ENCODE data around the gene HTR1D.
"Not testable (repeated sequence)": the region's sequence is repeated elsewhere in the genome, so short reads cannot be mapped to it uniquely, and the experiment has no call there.

The HTR1D gene

GRCh38 chr1:23216771-23217420, 406 bp downstream of the HTR1D start:
- DNase-seq (ENCODE audit: low spot score), result peak; percentile 36

- DNase-seq (ENCODE audit: low spot score), result no peak
These were observed 1.4 kb downstream of the HTR1D start for GRCh38 chr1:23215751-23216449.

- no peak for DNase-seq (ENCODE audit: low spot score)
These were observed 2.0 kb downstream of the HTR1D start for GRCh38 chr1:23215291-23215690.

- no peak for DNase-seq (ENCODE audit: low spot score)
These were observed 2.7 kb downstream of the HTR1D start for GRCh38 chr1:23214640-23215039.

- no peak for DNase-seq (ENCODE audit: low spot score)
These were observed 5.3 kb downstream of the HTR1D start for GRCh38 chr1:23211955-23212354.

- no peak for DNase-seq (ENCODE audit: low spot score)
These were observed 6.3 kb downstream of the HTR1D start for GRCh38 chr1:23210963-23211362.

GRCh38 chr1:23210351-23210785, 6.9 kb downstream of the HTR1D start:
- no peak for DNase-seq (ENCODE audit: low spot score)

GRCh38 chr1:23209770-23210169, 7.5 kb downstream of the HTR1D start:
- no peak for DNase-seq (ENCODE audit: low spot score)

GRCh38 chr1:23208527-23208926, 8.8 kb downstream of the HTR1D start:
- DNase-seq (ENCODE audit: low spot score), result no peak

- DNase-seq (ENCODE audit: low spot score), result not testable (repeated sequence)
These were observed 9.6 kb downstream of the HTR1D start for GRCh38 chr1:23207733-23208132.

- DNase-seq (ENCODE audit: low spot score), result no peak
These were observed 15.0 kb downstream of the HTR1D start for GRCh38 chr1:23202263-23202749.

- DNase-seq (ENCODE audit: low spot score), result no peak
These were observed 16.4 kb downstream of the HTR1D start for GRCh38 chr1:23200883-23201282.

GRCh38 chr1:23198373-23198772, 18.9 kb downstream of the HTR1D start:
- peak; percentile 68 for DNase-seq (ENCODE audit: low spot score)

- DNase-seq (ENCODE audit: low spot score), result peak; percentile 80
These were observed 20.5 kb downstream of the HTR1D start for GRCh38 chr1:23196627-23197328.

- peak; percentile 84 for DNase-seq (ENCODE audit: low spot score)
These were observed 22.9 kb downstream of the HTR1D start for GRCh38 chr1:23194119-23194984.

- DNase-seq (ENCODE audit: low spot score), result no peak
These were observed 23.7 kb downstream of the HTR1D start for GRCh38 chr1:23193391-23194118.

- DNase-seq (ENCODE audit: low spot score), result no peak
These were observed 26.1 kb downstream of the HTR1D start for GRCh38 chr1:23191199-23191598.

- peak; percentile 75 for DNase-seq (ENCODE audit: low spot score)
These were observed 28.3 kb downstream of the HTR1D start for GRCh38 chr1:23188936-23189452.

GRCh38 chr1:23188434-23188884, 28.8 kb downstream of the HTR1D start:
- no peak for DNase-seq (ENCODE audit: low spot score)

GRCh38 chr1:23187637-23188036, 29.7 kb downstream of the HTR1D start:
- DNase-seq (ENCODE audit: low spot score), result no peak

GRCh38 chr1:23185381-23185780, 31.9 kb downstream of the HTR1D start:
- no peak for DNase-seq (ENCODE audit: low spot score)

All from AG20443 (cell line).